Nephron (organoid): ENCODE data around the gene PLEKHA6.

Source experiments
- H3K27ac Mint-ChIP-seq, 3 experiments: 2 replicates each; pipeline ENCODE4 v1.8.0; 2020; ENCODE audit warnings: mixed read lengths in 3 of 3, mild to moderate bottlenecking in 2 of 3, moderate library complexity in 1 of 3
- H3K27me3 Mint-ChIP-seq: 2 replicates; pipeline ENCODE4 v1.8.0; 2021; ENCODE audit warnings: low read depth, mild to moderate bottlenecking, moderate library complexity, mixed read lengths
- H3K36me3 Mint-ChIP-seq: 2 replicates; pipeline ENCODE4 v1.8.0; 2020; ENCODE audit warnings: low read depth, mixed read lengths
- H3K4me1 Mint-ChIP-seq: 2 replicates; pipeline ENCODE4 v1.8.0; 2020; ENCODE audit warnings: mixed read lengths
- H3K4me3 Mint-ChIP-seq, 3 experiments: 2 replicates each; pipeline ENCODE4 v1.8.0; 2020; ENCODE audit warnings: mild to moderate bottlenecking in 3 of 3, mixed read lengths in 3 of 3, moderate library complexity in 2 of 3
- H3K9me3 Mint-ChIP-seq: 2 replicates; pipeline ENCODE4 v1.8.0; 2020; ENCODE audit warnings: mixed read lengths
- CTCF ChIP-seq, 3 experiments: fragments of 200-600 bp; sonication (generic); IDR thresholded peaks; one replicate each; pipeline ENCODE4 v1.5.0; 2021; ENCODE audit warnings: antibody characterized with exemption in 3 of 3; ENCODE audit not compliant: unreplicated experiment in 3 of 3

Gene PLEKHA6

GRCh38 chr1:204306076-204306475, 53.7 kb downstream of the PLEKHA6 start:
- peaks cover 83% of the 10 kb centered on the region for H3K4me1 Mint-ChIP-seq
- H3K36me3 Mint-ChIP-seq: no peaks in the 10 kb centered on the region
- no peaks in the 10 kb centered on the region for H3K27me3 Mint-ChIP-seq
- H3K4me3 Mint-ChIP-seq: peak overlapping the region; percentile 85 to 92 (median 89)
- H3K27ac Mint-ChIP-seq: peak overlapping the region in 2 of 3 experiments; percentile 32 to 84
- no peaks in the 10 kb centered on the region for H3K9me3 Mint-ChIP-seq
- no peak for TF ChIP-seq CTCF (IDR thresholded peaks at IDR 0.05; ENCODE audit: unreplicated experiment in 3 of 3)

- Mint-ChIP-seq H3K9me3 (no peaks in the 10 kb centered on the region), H3K27me3 (no peaks in the 10 kb centered on the region), H3K27ac (peak overlapping the region in 2 of 3 experiments; percentile 12 to 26), H3K36me3 (no peaks in the 10 kb centered on the region), H3K4me1 (peaks cover 86% of the 10 kb centered on the region), H3K4me3 (peak overlapping the region in 2 of 3 experiments; percentile 0 to 63)
- no peak for TF ChIP-seq CTCF (IDR thresholded peaks at IDR 0.05; ENCODE audit: unreplicated experiment in 3 of 3)
Measured at GRCh38 chr1:204304067-204304466, 55.7 kb downstream of the PLEKHA6 start.

- Mint-ChIP-seq H3K36me3 (no peaks in the 10 kb centered on the region), H3K4me3 (peak overlapping the region in 1 of 3 experiments; percentile 12), H3K4me1 (peaks cover 88% of the 10 kb centered on the region), H3K27me3 (no peaks in the 10 kb centered on the region), H3K9me3 (no peaks in the 10 kb centered on the region), H3K27ac (peak overlapping the region in 2 of 3 experiments; percentile 14 to 35)
- no peak for TF ChIP-seq CTCF (IDR thresholded peaks at IDR 0.05; ENCODE audit: unreplicated experiment in 3 of 3)
Measured at GRCh38 chr1:204302769-204303168, 57.0 kb downstream of the PLEKHA6 start.

GRCh38 chr1:204301171-204301957, 58.4 kb downstream of the PLEKHA6 start:
- H3K27ac Mint-ChIP-seq: peak overlapping the region in 2 of 3 experiments; percentile 63 to 83
- H3K4me1 Mint-ChIP-seq: peaks cover 85% of the 10 kb centered on the region
- no peak for TF ChIP-seq CTCF (IDR thresholded peaks at IDR 0.05; ENCODE audit: unreplicated experiment in 3 of 3)
- H3K36me3 Mint-ChIP-seq: no peaks in the 10 kb centered on the region
- peak overlapping the region in 1 of 3 experiments; percentile 3 for H3K4me3 Mint-ChIP-seq
- no peaks in the 10 kb centered on the region for H3K9me3 Mint-ChIP-seq
- H3K27me3 Mint-ChIP-seq: no peaks in the 10 kb centered on the region

GRCh38 chr1:204299814-204300365, 59.8 kb downstream of the PLEKHA6 start:
- H3K4me1 Mint-ChIP-seq: peaks cover 83% of the 10 kb centered on the region
- H3K4me3 Mint-ChIP-seq: peak overlapping the region in 2 of 3 experiments; percentile 6 to 14
- H3K27ac Mint-ChIP-seq: peak overlapping the region; percentile 49 to 83 (median 63)
- H3K9me3 Mint-ChIP-seq: no peaks in the 10 kb centered on the region
- no peaks in the 10 kb centered on the region for H3K27me3 Mint-ChIP-seq
- no peaks in the 10 kb centered on the region for H3K36me3 Mint-ChIP-seq
- no peak for TF ChIP-seq CTCF (IDR thresholded peaks at IDR 0.05; ENCODE audit: unreplicated experiment in 3 of 3)
